ENCODE data around the gene WSCD2. TPM values are rescaled to one million over a fixed set of nuclear protein-coding genes. Genes with fewer than 3 reads are reported as not detected.

Gene WSCD2
- total and polyA plus RNA-seq, 2 of the 4 experiments (the other 2 are of a cell fraction) = not detected

GRCh38 chr12:108191938-108192337 is 62.9 kb downstream of the WSCD2 start:
- Histone ChIP-seq H3K27ac (ENCODE audit: insufficient read depth, low read length) (no peak overlapping the region), H4K8ac (ENCODE audit: low read depth in 2 of 2, low read length in 2 of 2) (no peak overlapping the region), H4K20me1 (ENCODE audit: insufficient read depth, low read length) (no peaks in the 10 kb centered on the region), H3K9me1 (ENCODE audit: insufficient read depth, low read length) (no peaks in the 10 kb centered on the region), H2AFZ (replicated peaks; ENCODE audit: low read length, poor library complexity) (no peak overlapping the region), H2BK20ac (ENCODE audit: low read depth, low read length) (no peak overlapping the region), H2BK5ac (ENCODE audit: low read depth, low read length, poor library complexity, severe bottlenecking) (no peak overlapping the region), H4K5ac (ENCODE audit: low read depth, low read length) (no peak overlapping the region), H3K14ac (replicated peaks; ENCODE audit: low read depth, low read length) (no peak overlapping the region), H3K56ac (ENCODE audit: extremely low read depth, insufficient read depth, low read length) (no peak overlapping the region), H3K18ac (ENCODE audit: low read depth, low read length) (no peak overlapping the region), H2AK9ac (replicated peaks; ENCODE audit: low read depth, low read length, poor library complexity) (no peak overlapping the region), H2AK5ac (ENCODE audit: low read depth, low read length) (no peak overlapping the region), H3K79me1 (ENCODE audit: low read depth in 1 of 2, low read length in 2 of 2) (no peaks in the 10 kb centered on the region), H3K4ac (ENCODE audit: low read depth, low read length) (no peak overlapping the region), H3K23ac (ENCODE audit: low read depth, low read length) (no peak overlapping the region), H3K36me3 (ENCODE audit: control insufficient read depth, insufficient read depth, low read length) (no peaks in the 10 kb centered on the region), H2BK120ac (ENCODE audit: low read depth, low read length) (no peak overlapping the region), H3K4me2 (ENCODE audit: low read depth, low read length) (no peak overlapping the region), H4K91ac (ENCODE audit: insufficient read depth, low read depth, low read length) (no peak overlapping the region), H3K4me1 (ENCODE audit: control insufficient read depth, insufficient read depth, low read length) (no peaks in the 10 kb centered on the region), H3K9me3 (ENCODE audit: control insufficient read depth, insufficient read depth, low read length) (no peaks in the 10 kb centered on the region), H3K4me3 (ENCODE audit: insufficient read depth, low read depth, low read length) (no peak overlapping the region), H3K27me3 (ENCODE audit: control insufficient read depth, insufficient read depth, low read length) (no peaks in the 10 kb centered on the region), H3K9ac (ENCODE audit: low read depth, low read length) (no peak overlapping the region), H2BK15ac (ENCODE audit: low read depth, low read length) (no peak overlapping the region)
- dilution Hi-C loops (cut with HindIII; ENCODE audit: low sequenced_read_pairs, unreplicated experiment) (no loop called here), intact Hi-C loops (cut with micrococcal nuclease) (no loop called here), in situ Hi-C loops (cut with MboI; ENCODE audit: low sequenced_read_pairs) (no loop called here)
- no CpG with 5 or more reads among the region's 4 CpGs for WGBS, 2 experiments (ENCODE audit: extremely low coverage in 2 of 2, insufficient read length in 1 of 2)
- no peak for DNase-seq
- BruUV-seq (replicated peaks) = no TSS peak
- no peak for ATAC-seq (ENCODE audit: low read depth)
- ChIA-PET POLR2A (ENCODE audit: unreplicated experiment) (no interaction called here), CTCF (no interaction called here)
- TF ChIP-seq MAFK (IDR thresholded peaks at IDR 0.05; ENCODE audit: low read depth, low read length) = peak; percentile 53
- no peak for TF ChIP-seq MAZ (IDR thresholded peaks at IDR 0.05; ENCODE audit: borderline replicate concordance, low read depth, low read length)
- no peak for TF ChIP-seq SMC3 (IDR thresholded peaks at IDR 0.05; ENCODE audit: low read depth, low read length)
- TF ChIP-seq CEBPB (IDR thresholded peaks at IDR 0.05; ENCODE audit: low read depth, low read length) = no peak
- no peak for TF ChIP-seq FOS (IDR thresholded peaks at IDR 0.05; ENCODE audit: low read depth, low read length)
- TF ChIP-seq BHLHE40 (IDR thresholded peaks at IDR 0.05; ENCODE audit: low read depth, low read length) = no peak

All from IMR-90 (cell line).